NK-92 (cell line): Measurements from ENCODE around the gene ADAMTS5.

Experiments
- DNase-seq: peaks from one replicate; lab custom pipeline; 2025; ENCODE audit not compliant: unreplicated experiment; lab: John Stamatoyannopoulos, UW

Gene ADAMTS5

GRCh38 chr21:26967062-26967913, at the start of gene ADAMTS5:
TSS of gene ADAMTS5 (minus strand) at chr21:26967088. CDS start at chr21:26966391, 697 bp downstream.
- no peak for DNase-seq

GRCh38 chr21:27001526-27001925, 34.6 kb upstream of the ADAMTS5 start:
- DNase-seq = no peak

GRCh38 chr21:26983576-26983975, 16.7 kb upstream of the ADAMTS5 start:
- DNase-seq = no peak

- no peak for DNase-seq
Observed at GRCh38 chr21:26982767-26983166, 15.9 kb upstream of the ADAMTS5 start.

GRCh38 chr21:26977746-26978145, 10.9 kb upstream of the ADAMTS5 start:
- no peak for DNase-seq

- no peak for DNase-seq
Observed at GRCh38 chr21:26973226-26973625, 6.3 kb upstream of the ADAMTS5 start.

- DNase-seq = no peak
Observed at GRCh38 chr21:26972192-26972591, 5.3 kb upstream of the ADAMTS5 start.

- no peak for DNase-seq
Observed at GRCh38 chr21:26969971-26970725, 3.3 kb upstream of the ADAMTS5 start.

GRCh38 chr21:26966649-26967061, 233 bp downstream of the ADAMTS5 start:
- DNase-seq = no peak

GRCh38 chr21:26965907-26966581, 844 bp downstream of the ADAMTS5 start:
- no peak for DNase-seq

- DNase-seq = no peak
Observed at GRCh38 chr21:26965040-26965906, 1.6 kb downstream of the ADAMTS5 start.

GRCh38 chr21:26964170-26964778, 2.6 kb downstream of the ADAMTS5 start:
- DNase-seq = no peak

GRCh38 chr21:26962621-26963181, 4.2 kb downstream of the ADAMTS5 start:
- no peak for DNase-seq

GRCh38 chr21:26961698-26962097, 5.2 kb downstream of the ADAMTS5 start:
- no peak for DNase-seq

- no peak for DNase-seq
Observed at GRCh38 chr21:26958788-26959187, 8.1 kb downstream of the ADAMTS5 start.

- no peak for DNase-seq
Observed at GRCh38 chr21:26956813-26957212, 10.1 kb downstream of the ADAMTS5 start.

GRCh38 chr21:26956216-26956615, 10.7 kb downstream of the ADAMTS5 start:
- DNase-seq = no peak

GRCh38 chr21:26954662-26955121, 12.2 kb downstream of the ADAMTS5 start:
- no peak for DNase-seq

GRCh38 chr21:26952374-26953066, 14.4 kb downstream of the ADAMTS5 start:
- DNase-seq = no peak
